Activated CD4-positive, alpha-beta T cell treated with anti-CD3 and anti-CD28 coated beads, Interleukin-2, Interleukin-6, amounts not matched to agents 100 ng/mL and 50 ng/mL, durations not matched to agents 16 hours and 8 hours (primary cell): ENCODE measurements around the gene RPS6KA2.

Source experiments
- DNase-seq: peaks from one replicate; pipeline ENCODE4 v3.0.0-alpha.2; 2020

The RPS6KA2 gene

DNA sequence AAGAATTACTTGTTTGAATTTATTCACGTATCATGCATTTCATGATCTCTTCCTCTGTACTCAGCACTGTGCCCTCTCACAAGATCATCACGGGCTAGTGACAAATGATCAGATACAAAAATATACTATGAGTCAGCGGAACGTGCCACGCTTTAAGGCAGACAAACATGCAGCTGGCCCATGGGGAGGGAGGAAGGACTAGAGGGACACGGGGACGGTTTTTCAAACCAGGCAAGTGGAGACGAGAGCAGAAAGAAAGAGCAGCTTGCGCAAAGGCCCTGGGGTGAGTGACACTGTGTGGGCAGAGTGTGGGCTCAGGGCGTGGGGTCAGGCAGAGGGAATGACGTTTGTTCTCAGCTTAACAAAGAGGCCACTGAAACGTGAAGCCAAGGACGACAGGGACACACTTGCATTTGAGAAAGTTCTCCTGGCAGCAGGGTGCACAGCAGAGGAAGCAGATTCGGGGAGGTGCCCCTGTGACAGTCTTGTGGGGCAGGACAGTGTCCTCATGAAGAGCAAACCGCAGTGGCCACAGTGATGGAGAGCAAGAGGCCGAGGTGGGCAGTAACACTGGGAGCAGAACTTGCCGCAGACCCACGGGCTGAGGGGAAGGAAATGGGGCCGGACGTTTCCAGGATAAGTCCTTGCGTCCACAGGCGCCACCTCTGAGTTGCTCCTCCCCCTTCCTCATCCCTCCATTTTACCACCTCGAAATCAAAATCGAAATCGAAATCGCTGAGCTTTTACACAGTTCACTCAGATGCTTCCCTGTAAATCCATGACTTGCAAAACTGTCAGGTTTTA lies 6.9 kb upstream of the RPS6KA2 start:
- DNase-seq = no peak

DNA sequence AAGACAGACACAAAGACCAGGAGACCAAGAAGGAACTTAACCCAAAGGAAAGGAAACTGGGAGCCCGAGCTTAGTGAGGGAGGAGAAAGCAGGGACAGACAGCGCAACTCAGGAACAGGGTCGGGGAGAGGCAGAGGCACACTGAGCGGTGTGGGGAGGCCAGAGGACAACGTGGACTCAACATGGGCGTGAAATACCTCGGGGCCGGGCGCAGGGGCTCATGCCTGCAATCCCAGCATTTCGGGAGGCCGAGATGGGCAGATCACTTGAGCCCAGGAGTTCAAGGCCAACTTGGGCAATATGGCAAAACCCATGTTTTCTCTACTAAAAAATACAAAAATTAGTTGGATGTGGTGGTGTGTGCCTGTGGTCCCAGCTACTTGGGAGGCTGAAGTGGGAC lies 5.7 kb upstream of the RPS6KA2 start:
- DNase-seq = no peak

DNA sequence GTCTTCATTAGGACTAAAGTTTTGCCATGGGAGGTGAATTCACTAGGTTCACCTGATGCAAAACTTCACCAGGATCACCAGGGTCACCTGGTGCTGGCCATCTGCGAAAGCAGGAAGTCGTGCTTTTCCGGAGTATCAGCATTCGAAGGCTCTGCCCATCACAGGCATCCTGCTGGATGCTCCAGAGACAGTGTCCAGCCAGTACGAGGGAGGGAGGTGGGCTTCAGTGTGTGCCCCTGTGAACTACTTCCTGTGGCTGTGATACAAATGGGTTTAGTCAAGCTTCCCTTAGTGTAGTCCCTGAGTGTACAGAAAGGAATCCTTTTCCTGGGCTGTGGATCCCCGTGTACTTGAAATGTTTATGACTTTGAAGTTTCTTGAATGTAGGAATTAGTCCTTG lies 3.4 kb upstream of the RPS6KA2 start:
- no peak for DNase-seq

DNA sequence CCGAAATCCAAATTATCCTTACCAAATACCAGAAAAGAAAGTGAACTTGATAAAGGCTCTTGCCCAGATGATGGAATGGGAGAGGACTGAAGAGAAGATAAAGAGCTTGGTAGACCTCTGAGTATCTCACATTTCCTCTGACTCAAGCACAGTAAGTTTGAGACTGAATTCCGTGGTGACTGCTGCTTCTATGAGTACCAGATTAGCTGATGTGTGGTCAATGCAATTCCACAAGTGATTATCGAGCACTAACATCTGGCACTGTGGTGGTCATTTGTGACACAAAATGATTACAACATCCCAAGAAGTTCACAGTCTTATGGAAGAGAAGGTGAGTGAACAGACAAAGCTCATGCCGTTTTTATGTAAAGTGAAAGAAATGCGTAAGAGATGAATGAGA lies 2.6 kb upstream of the RPS6KA2 start:
- no peak for DNase-seq

DNA sequence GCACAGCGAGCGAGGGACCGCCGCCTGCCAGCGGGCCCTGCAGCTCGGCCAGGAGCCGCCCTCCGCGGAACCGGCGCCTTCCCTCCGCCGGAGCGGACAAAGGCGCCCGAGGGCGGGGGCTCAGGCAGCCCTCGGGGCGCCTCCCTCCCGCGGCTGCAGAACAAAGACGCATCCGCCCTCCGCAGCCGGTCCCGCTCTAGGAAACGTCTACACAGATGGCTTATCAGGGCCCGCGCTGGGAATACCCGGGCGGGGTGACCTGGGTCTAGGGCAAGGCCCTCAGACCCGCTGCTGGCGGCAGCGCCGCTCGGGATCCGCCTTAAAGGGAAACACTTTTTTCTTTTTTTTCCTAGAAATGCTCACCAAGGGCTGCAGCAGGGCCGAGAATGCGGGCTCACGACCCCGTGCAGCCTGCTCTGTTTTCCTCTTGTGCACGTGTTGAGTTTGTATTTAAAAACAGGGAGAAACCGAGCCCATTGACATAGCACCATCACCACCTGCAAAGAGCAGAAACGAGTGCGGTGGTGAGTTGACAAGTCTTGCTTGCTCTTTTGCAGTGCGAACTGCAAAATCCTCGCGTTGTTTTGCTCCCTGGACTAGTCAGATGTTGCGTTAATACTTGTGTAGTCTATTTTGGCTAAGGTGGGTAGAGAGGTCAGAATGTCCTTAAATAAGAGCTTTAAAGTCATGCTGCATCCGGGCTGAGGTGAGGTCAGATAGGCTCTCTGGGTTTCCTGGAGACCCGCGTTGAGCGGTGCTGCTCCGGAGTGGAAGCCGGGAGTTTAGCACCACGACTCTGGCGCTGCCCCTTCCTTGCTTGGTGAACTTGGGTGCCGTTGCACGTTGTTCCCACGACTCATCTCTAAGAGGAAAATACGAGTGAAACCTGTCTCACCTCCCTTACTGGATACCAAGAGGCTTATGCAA lies 1.1 kb upstream of the RPS6KA2 start:
- DNase-seq = peak; percentile 47

DNA sequence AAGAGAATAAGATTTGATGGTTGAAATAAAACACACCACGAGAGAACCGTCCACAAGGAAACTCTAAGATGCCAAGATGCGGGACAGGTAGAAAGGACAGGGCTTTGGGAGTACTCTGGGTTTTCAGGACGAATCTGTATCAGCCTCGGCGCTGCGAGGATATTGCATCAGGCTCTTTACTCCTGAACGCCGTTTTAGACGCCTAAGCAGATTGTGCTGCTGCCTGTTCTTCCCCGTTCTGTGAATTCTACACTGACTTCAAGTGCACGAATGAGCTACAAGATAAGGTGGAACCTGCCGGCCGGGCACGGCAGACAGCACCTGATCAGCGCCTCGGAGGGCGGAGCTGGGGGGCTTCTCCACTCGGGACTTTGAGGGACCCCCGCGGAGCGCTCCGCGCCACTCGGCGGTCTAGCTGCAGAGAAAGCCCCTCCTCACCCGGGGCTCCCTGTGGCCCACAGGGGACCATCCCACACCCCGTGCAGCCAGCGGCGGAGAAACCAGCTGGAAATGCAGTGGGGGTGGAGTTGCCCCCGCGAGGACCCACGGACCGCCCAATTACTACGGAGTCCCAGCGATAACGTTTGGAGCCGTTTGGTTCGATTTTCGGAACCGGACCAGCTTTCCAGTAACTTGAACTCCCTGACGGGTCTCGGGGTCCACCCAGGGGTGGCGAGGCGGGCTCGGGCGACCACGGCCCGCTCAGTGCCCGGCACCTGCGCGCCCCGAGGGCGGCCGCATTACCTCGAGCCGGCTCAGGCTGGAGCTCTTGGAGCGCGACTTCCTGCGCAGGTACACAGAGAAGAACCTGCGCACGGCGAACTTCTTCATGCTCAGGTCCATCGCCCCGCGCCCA lies 646 bp downstream of the RPS6KA2 start:
- DNase-seq = peak; percentile 17

DNA sequence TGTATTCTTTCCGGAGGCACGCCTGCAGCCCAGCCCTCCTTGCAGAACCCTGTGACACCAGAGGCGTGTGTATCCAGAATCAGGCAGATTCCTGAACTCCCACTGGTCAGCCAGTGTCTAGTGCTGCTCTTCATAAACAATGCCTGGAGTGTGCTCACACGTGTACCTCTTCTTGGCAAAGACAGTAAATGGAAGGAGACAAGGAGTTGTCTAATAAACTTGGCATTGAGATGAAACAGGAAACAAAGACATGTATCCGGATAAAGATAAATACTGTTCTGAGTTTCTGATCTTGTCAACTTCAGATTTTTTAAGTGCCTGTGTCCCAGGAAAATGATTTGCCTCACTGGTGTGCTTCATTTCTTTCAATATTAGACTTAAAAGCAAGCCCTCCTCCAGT lies 1.7 kb downstream of the RPS6KA2 start:
- no peak for DNase-seq

DNA sequence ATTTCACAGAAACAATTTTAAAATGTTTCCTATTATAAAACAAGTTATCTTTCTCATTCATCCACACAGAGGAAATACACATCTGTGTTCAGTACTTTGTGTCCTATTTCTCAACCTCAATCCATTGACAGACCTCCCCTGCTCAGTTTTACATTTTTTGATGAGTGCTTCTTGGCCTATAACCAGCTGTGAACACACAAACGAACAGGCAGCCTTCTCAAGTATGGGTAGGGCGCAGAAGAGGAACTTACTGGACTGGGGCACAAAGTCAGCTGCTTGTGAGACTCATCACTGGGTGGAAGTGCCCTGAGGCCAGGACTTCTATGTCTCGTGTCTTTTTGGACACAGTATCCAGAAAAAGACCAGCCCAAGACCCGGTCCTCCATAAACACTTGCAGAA lies 2.8 kb downstream of the RPS6KA2 start:
- DNase-seq = no peak

DNA sequence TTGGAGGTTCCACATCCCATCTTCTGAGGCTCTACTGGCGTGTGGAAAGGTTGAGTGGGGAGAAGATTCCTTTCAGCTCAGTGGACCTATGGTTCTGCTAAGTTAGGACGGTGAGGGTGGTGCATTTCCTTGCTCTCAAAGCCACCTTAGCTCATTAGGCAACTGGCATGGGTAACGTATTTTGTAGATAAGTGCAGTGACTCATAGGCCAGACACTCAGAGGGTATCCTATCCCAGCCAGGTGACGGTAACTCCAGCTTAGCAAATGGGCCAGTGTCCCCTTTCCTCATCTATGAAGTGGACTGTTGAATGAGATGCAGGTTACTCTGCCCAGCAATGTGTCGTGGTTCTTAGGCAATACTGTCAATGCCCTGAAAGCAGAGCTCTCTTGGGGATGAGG lies 3.7 kb downstream of the RPS6KA2 start:
- no peak for DNase-seq

DNA sequence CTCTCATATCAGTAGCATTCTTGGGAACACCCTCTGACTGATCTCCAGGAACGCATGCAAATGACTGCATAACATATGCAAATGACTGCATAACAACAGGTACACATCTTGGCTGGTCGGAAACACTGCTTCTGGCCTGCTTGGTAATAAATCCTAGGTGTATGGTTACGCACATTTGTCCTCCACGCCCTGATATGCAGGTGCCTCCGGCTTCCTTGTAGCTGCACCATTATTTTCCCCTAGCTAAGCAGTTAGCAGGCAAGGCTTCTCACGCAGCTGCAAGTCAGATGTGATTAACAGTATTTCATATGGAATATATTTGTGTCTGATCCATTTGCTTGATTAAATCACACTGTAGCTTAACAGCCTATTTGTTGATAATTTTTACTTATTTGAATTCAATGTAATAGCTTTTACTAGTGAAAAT lies 5.9 kb downstream of the RPS6KA2 start:
- DNase-seq = no peak

DNA sequence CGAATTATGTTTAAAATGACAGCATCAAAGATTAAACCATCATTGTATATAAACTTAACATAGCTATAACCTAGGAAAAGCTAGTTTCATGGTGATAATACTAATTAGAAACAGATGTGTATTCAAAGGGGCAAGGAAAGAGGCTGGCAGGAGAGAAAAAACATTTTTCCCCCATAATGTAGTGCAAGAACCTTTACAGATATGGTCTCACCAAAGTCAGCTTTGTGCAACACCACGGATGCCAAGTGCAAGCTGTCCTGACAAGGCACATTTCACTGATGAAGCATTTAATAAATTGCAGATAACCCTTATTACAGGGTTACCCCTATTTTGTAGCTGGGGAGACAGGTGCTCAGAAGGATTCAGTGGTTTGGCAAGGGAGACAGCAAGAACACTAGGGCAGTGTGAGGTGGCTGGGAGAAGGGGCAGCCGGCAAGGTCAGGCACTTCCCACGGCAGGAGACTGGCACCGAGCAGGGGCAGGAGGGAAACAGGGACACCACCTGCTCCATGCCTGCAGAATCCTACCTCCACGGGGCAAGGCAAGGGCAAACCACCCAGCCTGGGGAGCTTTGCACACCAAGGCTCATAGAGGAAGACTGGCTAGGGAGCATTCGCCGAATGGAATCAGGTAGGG lies 6.5 kb downstream of the RPS6KA2 start:
- DNase-seq = no peak

DNA sequence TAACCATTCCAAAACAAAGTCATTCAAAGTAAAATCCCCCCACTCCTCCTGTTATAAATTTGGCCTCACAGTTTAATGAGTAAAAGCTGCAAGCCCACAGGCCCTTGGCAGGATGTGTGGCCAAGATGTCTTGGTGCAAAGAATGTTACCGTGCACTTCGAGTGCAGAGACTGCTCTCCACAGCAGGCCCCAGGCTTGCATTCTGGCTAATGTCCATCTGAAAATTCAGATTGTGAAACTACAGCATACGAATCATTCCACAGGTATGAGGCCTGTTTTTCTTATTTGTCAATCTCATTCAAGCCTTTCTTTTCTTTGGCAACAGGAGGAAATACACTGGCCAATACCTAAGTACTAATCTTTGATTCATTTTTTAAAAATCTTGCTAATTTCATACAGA lies 7.1 kb downstream of the RPS6KA2 start:
- no peak for DNase-seq

DNA sequence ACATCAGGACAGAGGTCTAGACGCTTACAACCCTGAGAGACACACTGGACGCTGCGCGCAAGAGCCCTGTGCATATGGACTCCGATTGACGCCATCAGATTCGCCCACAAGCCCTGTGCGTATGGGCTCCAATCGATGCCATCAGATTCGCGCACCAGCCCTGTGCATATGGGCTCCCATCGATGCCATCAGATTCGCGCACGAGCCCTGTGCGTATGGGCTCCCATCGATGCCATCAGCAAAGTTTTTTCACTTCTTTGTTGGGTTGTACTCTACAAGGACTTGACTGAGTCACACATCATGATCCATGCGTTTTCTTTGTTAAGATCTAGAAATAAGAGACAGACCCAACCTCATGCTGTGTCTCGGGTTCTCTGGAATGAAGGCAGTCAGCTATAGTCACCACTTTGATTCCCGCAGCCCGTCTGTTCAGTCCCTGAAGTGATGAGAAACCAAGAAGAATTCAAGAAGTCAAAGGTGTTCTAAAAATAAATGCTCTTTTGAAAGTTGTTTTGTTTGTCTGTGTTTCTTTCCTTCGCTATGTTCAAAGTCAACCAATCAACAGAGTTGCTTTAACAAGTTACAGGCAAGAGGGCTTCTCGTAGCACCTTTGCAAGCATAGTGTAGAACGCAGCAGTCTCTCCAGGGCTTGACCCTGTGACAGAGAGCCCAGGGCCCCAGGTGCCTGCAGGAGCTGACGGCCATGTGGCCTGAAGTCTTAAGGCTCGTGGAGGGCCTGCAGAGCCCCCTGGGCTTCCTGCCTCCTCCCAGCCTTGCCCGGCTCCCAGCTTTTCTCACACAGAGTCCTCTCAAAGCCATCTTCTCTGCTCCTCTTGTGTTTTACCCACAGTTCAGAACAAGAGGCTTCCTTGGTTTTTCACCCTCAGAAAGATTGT lies 7.9 kb downstream of the RPS6KA2 start:
- DNase-seq = no peak

DNA sequence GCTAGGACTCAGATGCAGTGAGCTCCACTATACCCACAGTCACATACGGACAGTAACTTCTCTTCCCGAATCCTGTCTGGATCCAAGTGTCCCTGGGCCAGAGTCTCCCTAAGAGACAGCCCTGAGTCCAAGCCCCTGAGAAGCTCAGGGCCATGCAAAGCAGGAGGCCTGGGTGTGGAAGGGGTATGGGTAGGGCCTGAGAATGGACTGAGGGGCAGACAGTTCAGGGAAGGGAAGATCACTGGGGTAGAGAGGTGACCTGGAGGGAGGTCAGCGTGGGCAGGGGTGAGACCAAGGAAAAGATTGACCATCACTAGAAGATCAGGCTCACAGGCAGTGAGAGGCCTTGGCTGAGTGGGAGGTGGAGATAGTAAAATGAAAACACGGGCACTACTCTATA lies 8.8 kb downstream of the RPS6KA2 start:
- DNase-seq = no peak

DNA sequence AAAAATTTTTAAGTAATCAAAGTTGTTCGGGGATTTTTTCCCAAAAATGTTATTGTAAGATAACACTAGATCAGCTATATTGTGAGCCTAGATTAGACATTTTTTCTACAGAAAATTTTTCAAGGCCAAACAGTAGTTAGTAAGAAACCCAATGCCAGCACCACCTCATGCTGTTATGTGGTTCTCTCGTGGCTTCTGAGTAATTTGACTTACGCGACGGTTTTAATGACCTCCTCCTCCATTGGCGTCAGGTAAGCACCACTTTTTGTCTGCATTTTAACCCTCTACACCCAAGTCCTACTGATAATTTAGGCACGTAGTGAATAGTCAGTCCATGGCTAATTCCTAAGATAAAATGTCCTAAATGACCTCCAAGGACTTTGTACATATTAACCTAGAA lies 9.7 kb downstream of the RPS6KA2 start:
- no peak for DNase-seq

DNA sequence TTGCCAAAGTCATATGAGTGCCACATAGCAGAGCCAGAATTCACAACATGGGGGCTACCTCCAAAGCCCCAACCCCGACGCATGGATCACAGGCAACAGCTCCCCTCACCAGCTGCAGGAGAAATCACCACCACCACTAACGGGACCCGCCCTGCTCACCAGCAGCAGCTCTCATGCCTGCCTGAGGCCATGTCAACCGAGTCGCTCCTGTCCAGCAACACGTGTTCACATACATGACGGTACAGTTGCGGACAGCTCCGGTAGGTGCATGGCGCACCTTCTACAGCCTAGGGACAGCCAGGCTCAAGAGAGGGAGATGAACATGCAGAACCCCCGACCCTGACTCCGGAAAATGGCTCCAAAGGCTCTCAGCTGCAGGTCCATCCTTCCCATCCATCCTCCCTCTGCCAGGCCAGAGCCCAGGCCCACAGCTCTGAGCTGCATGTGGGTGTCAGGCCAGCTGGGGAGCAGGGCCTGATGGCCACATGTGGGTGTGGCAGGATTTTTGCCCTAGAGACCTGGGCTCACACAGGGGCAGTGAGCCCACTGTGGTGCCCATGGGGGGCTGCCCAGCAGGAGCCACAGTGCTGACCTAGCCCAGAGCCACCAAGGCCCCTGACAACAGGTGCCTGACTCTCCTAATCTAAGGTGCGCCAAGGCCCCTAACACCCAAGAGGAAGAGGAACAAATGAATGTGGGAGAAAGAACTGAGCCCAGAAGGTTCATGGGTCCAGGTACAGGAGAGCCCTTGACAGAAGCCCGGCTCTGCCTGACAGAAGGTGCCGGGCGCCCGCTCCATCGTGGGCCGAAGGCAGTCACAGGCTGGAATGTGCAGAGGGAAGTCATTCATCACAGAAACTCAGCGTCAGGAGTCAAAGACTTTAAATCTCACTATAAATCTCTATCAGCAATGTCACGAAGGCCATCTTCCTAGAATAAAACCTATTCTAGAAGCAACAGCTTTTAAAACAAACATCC lies 10.5 kb downstream of the RPS6KA2 start:
- DNase-seq = no peak

DNA sequence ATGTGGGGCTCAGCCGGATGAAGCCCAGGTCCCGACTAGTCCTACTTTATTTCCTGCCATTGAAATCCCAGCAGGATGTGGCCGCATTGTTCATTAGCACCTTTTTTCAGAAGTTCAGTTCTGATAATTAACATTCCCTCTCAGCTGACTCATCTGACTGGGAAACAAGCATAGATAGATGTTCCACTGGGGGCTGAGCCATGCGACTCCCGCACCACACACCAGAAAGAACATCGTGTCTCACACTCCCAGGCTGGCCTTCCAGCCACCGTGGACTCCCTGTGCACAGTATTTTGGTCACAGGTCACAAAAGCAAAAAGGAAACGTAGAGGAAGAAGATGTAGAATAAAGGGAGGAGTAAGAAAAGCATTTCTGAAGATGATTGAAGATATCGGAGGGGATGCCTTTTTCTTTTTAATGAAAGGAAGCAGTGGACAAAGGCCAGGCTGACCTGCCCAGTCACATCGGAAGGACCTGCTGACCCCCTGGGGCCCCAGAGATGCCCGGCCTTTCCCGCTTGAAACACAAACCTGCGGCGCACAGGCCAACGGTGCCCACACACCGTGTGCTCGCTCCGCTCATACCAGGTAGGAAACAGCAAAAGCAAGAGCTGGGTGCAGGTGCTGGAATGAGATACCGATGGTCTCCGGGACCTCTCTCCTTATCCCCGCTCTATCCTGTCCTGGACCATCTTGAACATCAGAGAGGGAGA lies 11.8 kb downstream of the RPS6KA2 start:
- no peak for DNase-seq

DNA sequence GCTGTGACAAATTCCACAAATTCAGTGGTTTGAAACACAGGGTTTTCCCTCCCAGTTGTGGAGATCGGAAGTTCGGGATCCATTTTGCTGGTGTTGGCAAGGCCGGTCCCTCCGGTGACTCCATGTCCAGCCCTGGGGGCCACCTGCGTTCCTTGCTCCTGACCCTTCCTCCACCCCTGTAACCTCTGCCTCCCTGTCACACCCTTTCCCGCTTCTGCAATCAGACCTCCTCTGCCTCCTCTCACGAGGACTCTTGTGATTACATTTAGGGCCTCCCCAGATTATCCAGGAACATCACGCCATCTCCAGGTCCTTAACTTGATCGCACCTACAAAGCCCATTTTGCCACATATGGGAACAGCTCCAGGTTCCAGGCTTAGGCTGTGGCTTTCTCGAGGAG lies 12.5 kb downstream of the RPS6KA2 start:
- DNase-seq = no peak

DNA sequence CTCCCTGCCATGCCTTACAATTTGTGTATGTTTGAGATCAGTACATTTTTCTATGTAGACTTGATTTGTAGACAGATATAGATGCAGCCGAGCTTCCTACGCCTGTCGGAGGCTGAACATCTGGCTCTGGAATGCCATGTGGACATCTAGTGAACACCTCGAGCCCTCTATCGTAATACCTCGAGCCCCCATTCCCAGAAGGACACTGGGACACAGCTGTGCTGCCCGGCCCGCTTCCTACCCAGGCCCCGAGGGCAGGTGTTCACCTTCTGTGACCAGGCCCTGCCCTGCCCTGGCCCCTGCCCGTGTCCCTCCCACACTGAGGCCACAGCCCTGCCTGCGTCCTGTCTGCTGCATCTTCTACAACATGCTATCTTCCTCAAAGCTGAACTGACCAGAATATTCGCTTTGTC lies 12.9 kb downstream of the RPS6KA2 start:
- no peak for DNase-seq

DNA sequence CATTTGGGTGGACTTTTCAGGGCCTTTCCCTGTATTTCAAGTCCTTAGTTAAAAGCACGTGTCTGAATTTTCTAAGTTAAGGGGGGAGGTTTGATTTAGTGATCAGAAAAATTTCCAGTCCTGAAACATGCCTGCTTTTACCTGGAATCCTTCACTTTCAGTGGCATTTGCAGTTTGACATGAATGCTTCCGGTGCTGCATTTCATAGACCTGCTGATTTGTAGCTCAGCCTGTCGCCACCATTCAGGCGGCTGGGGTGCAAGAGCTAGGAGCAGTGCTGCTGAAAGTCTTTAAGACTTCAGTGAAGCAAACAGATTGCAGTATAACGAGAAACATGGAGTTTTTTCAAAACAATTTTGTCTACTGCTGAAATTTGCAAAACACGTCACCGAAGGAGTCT lies 14.0 kb downstream of the RPS6KA2 start:
- no peak for DNase-seq
